OCI-LY7 (cell line): Measurements from ENCODE around the gene PDE6H. TPM values are rescaled to one million over a fixed set of nuclear protein-coding genes. Genes with fewer than 3 reads are reported as not detected.

Source experiments
- BruUV-seq: library from RNA; stranded (reverse); fragments of 400-500 nt; replicated peaks from 2 replicates; lab custom pipeline; 2021; lab: Mats Ljungman, UMichigan
- CTCF ChIA-PET: fragments of 300-600 bp; sonication (Branson Sonifier 250); formaldehyde crosslinking; loops from one replicate; lab custom pipeline; 2022; ENCODE audit warnings: antibody characterized with exemption; ENCODE audit not compliant: unreplicated experiment; lab: Charles Lee
- POLR2A ChIA-PET: fragments of 300-600 bp; sonication (Branson Sonifier 250); formaldehyde crosslinking; loops from one replicate; lab custom pipeline; 2022; ENCODE audit warnings: antibody characterized with exemption; lab: Charles Lee
- DNase-seq: peaks from one replicate; pipeline ENCODE4 v3.0.0-alpha.2; 2015; ENCODE audit warnings: low spot score
- H2AFZ ChIP-seq: fragments of 200-600 bp; sonication (generic), shearing (Covaris generic); 2 replicates; pipeline ENCODE4 v1.6.1; 2014; ENCODE audit warnings: mild to moderate bottlenecking, antibody characterized with exemption, low read length, moderate library complexity
- H3K27ac ChIP-seq: fragments of 200-600 bp; sonication (generic); 2 replicates; pipeline ENCODE4 v1.5.1; 2014; ENCODE audit warnings: mixed run types, low read depth, mild to moderate bottlenecking, moderate library complexity, low read length, inconsistent platforms; ENCODE audit not compliant: poor library complexity, severe bottlenecking
- H3K36me3 ChIP-seq: fragments of 200-600 bp; sonication (generic); 2 replicates; pipeline ENCODE4 v1.6.1; 2014; ENCODE audit warnings: mild to moderate bottlenecking, antibody characterized with exemption, low read length, moderate library complexity, mixed read lengths; ENCODE audit not compliant: insufficient read depth
- H3K4me1 ChIP-seq: fragments of 200-600 bp; sonication (generic); 2 replicates; pipeline ENCODE4 v1.5.1; 2014; ENCODE audit warnings: mild to moderate bottlenecking, low read length; ENCODE audit not compliant: insufficient read depth, poor library complexity, severe bottlenecking
- H3K4me2 ChIP-seq: fragments of 200-600 bp; sonication (generic); 2 replicates; pipeline ENCODE4 v1.6.1; 2014; ENCODE audit warnings: mild to moderate bottlenecking, low read length
- H3K4me3 ChIP-seq: fragments of 200-600 bp; sonication (generic); 2 replicates; pipeline ENCODE4 v1.5.1; 2014; ENCODE audit warnings: mild to moderate bottlenecking, low read depth, low read length; ENCODE audit not compliant: poor library complexity, severe bottlenecking
- H3K79me2 ChIP-seq: fragments of 200-600 bp; sonication (generic); 2 replicates; pipeline ENCODE4 v1.6.1; 2016; ENCODE audit warnings: low read depth, mild to moderate bottlenecking, low read length, moderate library complexity, mixed read lengths; ENCODE audit not compliant: insufficient read depth
- H3K9me2 ChIP-seq: fragments of 200-600 bp; sonication (generic); 2 replicates; pipeline ENCODE4 v1.6.1; 2016; ENCODE audit warnings: mild to moderate bottlenecking, low read length, mixed read lengths; ENCODE audit not compliant: insufficient read depth
- H3K9me3 ChIP-seq: fragments of 200-600 bp; sonication (generic); 2 replicates; pipeline ENCODE4 v1.6.1; 2014; ENCODE audit warnings: mild to moderate bottlenecking, mixed run types, low read length, mixed read lengths
- H4K20me1 ChIP-seq: fragments of 200-600 bp; sonication (generic); 2 replicates; pipeline ENCODE4 v1.6.1; 2014; ENCODE audit warnings: mild to moderate bottlenecking, antibody characterized with exemption, low read length, moderate library complexity, mixed read lengths; ENCODE audit not compliant: insufficient read depth
- CTCF ChIP-seq: fragments of 200-600 bp; sonication (generic); conservative IDR thresholded peaks from 2 replicates; pipeline ENCODE4 v1.5.1; 2014; ENCODE audit warnings: mild to moderate bottlenecking, antibody characterized with exemption, low read length, moderate library complexity, mixed read lengths
- EZH2phosphoT487 ChIP-seq: fragments of 200-600 bp; sonication (generic); IDR thresholded peaks from 2 replicates; pipeline ENCODE4 v1.6.1; 2018; ENCODE audit warnings: low read depth, borderline replicate concordance, mild to moderate bottlenecking, mixed run types, antibody characterized with exemption, low read length, moderate library complexity, mixed read lengths
- intact Hi-C: fragments of 100-400 bp; cut with micrococcal nuclease; formaldehyde crosslinking; loops from one replicate; pipeline ENCODE4 v1.10.0; 2022; ENCODE audit not compliant: unreplicated experiment
- total RNA-seq, 2 experiments: library from RNA; depleted of rRNA in 1 of 2; stranded (reverse); fragments of >200 nt in 1 of 2; shearing (Covaris generic) in 1 of 2; gene quantifications; 2 replicates each; pipeline ENCODE4 v1.2.3, GENCODE V29; 2014 to 2022

Gene PDE6H
- total RNA-seq, 2 experiments from 2014 or later, result not detected

GRCh38 chr12:14958361-14959125 lies 14.3 kb upstream of the PDE6H start:
- no peak for DNase-seq
- ChIA-PET CTCF (interaction anchor here (0.6 kb wide), 1 partner anchor 37 kb away, joined by 3 read pairs; no protein-coding TSS in a partner anchor), POLR2A (interaction anchor here (0.8 to 5.0 kb wide), 6 partner anchors 10 to 344 kb away, joined by 3 to 36 read pairs (median 4); a partner anchor contains a TSS)
- TF ChIP-seq EZH2phosphoT487 (no peak), CTCF (no peak)
- H4K20me1 ChIP-seq, result peaks cover 39% of the 10 kb centered on the region
- H3K27ac ChIP-seq, result peak overlapping the region; percentile 97
- peak overlapping the region; percentile 94 for H3K4me2 ChIP-seq
- intact Hi-C loops, result loop anchor here (5.0 to 10.0 kb wide), 4 partner anchors 76 to 926 kb away; partner anchors contain the start of gene STRAP
- peaks cover 56% of the 10 kb centered on the region for H3K36me3 ChIP-seq
- no peaks in the 10 kb centered on the region for H3K9me3 ChIP-seq
- peak overlapping the region; percentile 72 for H3K4me3 ChIP-seq
- BruUV-seq, result no TSS peak
- H3K9me2 ChIP-seq, result no peaks in the 10 kb centered on the region
- no peak overlapping the region for H2AFZ ChIP-seq
- H3K79me2 ChIP-seq, result peaks cover 78% of the 10 kb centered on the region
- H3K4me1 ChIP-seq, result peaks cover 65% of the 10 kb centered on the region

- no peak for DNase-seq
- H3K9me2 ChIP-seq, result no peaks in the 10 kb centered on the region
- TF ChIP-seq EZH2phosphoT487, result no peak
- no peak for TF ChIP-seq CTCF
- peaks cover 50% of the 10 kb centered on the region for H3K36me3 ChIP-seq
- CTCF ChIA-PET, result no interaction called here
- H3K9me3 ChIP-seq, result no peaks in the 10 kb centered on the region
- H3K27ac ChIP-seq, result peak overlapping the region; percentile 97
- intact Hi-C loops, result loop anchor here (5.0 to 10.0 kb wide), 4 partner anchors 77 to 926 kb away; partner anchors contain the start of gene STRAP
- peaks cover 65% of the 10 kb centered on the region for H3K4me1 ChIP-seq
- H2AFZ ChIP-seq, result no peak overlapping the region
- POLR2A ChIA-PET, result interaction anchor here (0.6 to 5.0 kb wide), 6 partner anchors 9 to 344 kb away, joined by 3 to 36 read pairs (median 4); a partner anchor contains a TSS
- peak overlapping the region; percentile 94 for H3K4me2 ChIP-seq
- BruUV-seq, result no TSS peak
- H4K20me1 ChIP-seq, result peaks cover 33% of the 10 kb centered on the region
- peak overlapping the region; percentile 72 for H3K4me3 ChIP-seq
- peaks cover 73% of the 10 kb centered on the region for H3K79me2 ChIP-seq
These were observed 13.8 kb upstream of the PDE6H start for GRCh38 chr12:14959126-14959440.
